NAMALWA (cell line): ENCODE results near the gene SGPL1.
A peak's percentile ranks its signal among the peaks of the same experiment; 100 is the strongest.
"Not testable (repeated sequence)": the region's sequence is repeated elsewhere in the genome, so short reads cannot be mapped to it uniquely, and the experiment has no call there.

Experiments used
- DNase-seq: peaks from one replicate; pipeline ENCODE4 v3.0.0-alpha.2; 2015; ENCODE audit warnings: low spot score

SGPL1 gene

GRCh38 chr10:70815504-70816219, at the start of gene SGPL1:
SGPL1 (plus strand) TSS chr10:70815948; CDS start chr10:70816854, 906 bp downstream.
- peak; percentile 73 for DNase-seq

- not testable (repeated sequence) for DNase-seq
Measured at GRCh38 chr10:70768026-70768685, 47.6 kb upstream of the SGPL1 start.

- no peak for DNase-seq
Measured at GRCh38 chr10:70769121-70769520, 46.6 kb upstream of the SGPL1 start.

- no peak for DNase-seq
Measured at GRCh38 chr10:70770001-70770400, 45.7 kb upstream of the SGPL1 start.

- DNase-seq = not testable (repeated sequence)
Measured at GRCh38 chr10:70770516-70770915, 45.2 kb upstream of the SGPL1 start.

GRCh38 chr10:70771311-70772194, 44.2 kb upstream of the SGPL1 start:
- no peak for DNase-seq

- DNase-seq = no peak
Measured at GRCh38 chr10:70772627-70773026, 43.1 kb upstream of the SGPL1 start.

- DNase-seq = no peak
Measured at GRCh38 chr10:70773461-70773860, 42.3 kb upstream of the SGPL1 start.

GRCh38 chr10:70773965-70774809, 41.6 kb upstream of the SGPL1 start:
- no peak for DNase-seq

- no peak for DNase-seq
Measured at GRCh38 chr10:70774810-70775678, 40.7 kb upstream of the SGPL1 start.

GRCh38 chr10:70775679-70776454, 39.9 kb upstream of the SGPL1 start:
- DNase-seq = no peak

GRCh38 chr10:70776455-70777005, 39.2 kb upstream of the SGPL1 start:
- DNase-seq = no peak

- DNase-seq = no peak
Measured at GRCh38 chr10:70777063-70777875, 38.5 kb upstream of the SGPL1 start.

GRCh38 chr10:70778267-70778924, 37.4 kb upstream of the SGPL1 start:
- no peak for DNase-seq

GRCh38 chr10:70779088-70779487, 36.7 kb upstream of the SGPL1 start:
- no peak for DNase-seq

GRCh38 chr10:70779511-70780369, 36.0 kb upstream of the SGPL1 start:
- no peak for DNase-seq

GRCh38 chr10:70780370-70780760, 35.4 kb upstream of the SGPL1 start:
- DNase-seq = no peak
